Stimulated activated CD4-positive, alpha-beta T cell treated with anti-CD3 and anti-CD28 coated beads, Interleukin-15, amount 100 ng/mL, for 24 hours (primary cell): ENCODE data around the gene ARHGEF10L.

ENCODE experiments used
- DNase-seq: peaks from one replicate; pipeline ENCODE4 v3.0.0-alpha.2; 2020

The ARHGEF10L gene

GRCh38 chr1:17523321-17524041 lies 16.0 kb upstream of the ARHGEF10L start:
- no peak for DNase-seq

- DNase-seq: no peak
These were observed 14.9 kb upstream of the ARHGEF10L start for GRCh38 chr1:17524645-17525044.

DNA sequence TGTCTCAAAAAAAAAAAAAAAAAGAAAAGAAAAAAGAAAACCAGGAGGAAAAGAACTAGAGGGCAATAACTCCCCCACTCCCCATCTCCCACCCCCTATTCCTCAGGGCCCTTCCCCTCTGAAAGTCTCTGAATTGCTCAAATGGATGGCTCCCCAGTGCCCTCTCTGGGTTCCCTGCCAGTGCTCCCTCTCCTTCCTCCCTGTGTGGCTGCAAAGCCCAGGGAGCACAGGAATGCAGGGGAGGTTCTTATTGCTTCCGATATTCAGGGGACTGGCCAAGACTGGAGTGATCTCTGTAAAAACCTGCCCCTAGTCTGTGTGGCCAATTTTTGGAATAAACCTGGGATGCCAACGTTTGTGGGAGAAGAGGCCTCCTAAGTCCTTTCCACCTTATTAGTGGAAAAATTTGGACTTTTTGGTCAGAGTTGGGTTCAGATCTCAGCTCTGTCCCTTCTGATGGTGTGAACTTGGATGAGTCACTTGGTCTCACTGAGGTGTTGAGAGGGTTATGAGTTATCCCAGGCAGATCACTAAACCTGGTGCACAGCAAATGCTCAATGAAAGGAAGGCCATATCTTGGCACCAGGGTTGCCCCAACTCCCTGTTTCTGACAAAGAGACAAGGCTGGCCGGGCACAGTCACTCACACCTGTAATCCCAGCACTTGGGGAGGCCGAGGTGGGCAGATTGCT lies 13.4 kb upstream of the ARHGEF10L start:
- no peak for DNase-seq

GRCh38 chr1:17527036-17527914 lies 12.2 kb upstream of the ARHGEF10L start:
- DNase-seq: no peak

- DNase-seq: no peak
These were observed 10.1 kb upstream of the ARHGEF10L start for GRCh38 chr1:17529381-17529780.

GRCh38 chr1:17531343-17531681 lies 8.2 kb upstream of the ARHGEF10L start:
- DNase-seq: no peak

- DNase-seq: no peak
These were observed 7.6 kb upstream of the ARHGEF10L start for GRCh38 chr1:17531682-17532487.

GRCh38 chr1:17533201-17533600 lies 6.3 kb upstream of the ARHGEF10L start:
- no peak for DNase-seq

DNA sequence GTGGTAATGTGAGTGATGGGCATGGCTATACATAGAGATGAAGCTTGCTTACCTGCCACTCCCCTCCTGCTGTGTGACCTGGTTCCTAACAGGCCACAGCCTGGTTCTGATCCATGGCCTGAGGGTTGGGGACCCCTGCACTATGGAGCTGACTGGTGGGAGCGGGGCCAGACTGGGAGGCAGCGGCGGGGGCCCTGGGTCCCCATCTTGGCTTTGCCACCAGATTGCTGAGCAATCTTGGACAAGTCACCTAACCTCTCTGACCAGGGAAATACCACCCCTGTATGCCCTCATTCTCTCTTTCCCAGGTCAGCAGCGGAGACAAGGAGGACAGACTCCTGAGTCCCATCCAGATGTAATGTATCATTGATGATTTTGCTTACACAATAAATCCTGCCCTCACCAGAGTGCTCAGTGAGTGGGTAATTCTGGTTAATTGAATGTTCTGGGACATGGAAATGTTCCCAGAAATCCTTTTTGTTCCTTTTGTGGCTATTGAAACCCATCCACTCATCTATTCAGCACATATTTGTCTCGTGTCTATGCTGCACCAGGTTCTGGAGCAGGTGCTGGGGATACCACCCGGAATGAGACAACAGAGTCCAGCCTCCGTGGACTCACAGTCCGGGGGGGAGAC lies 4.1 kb upstream of the ARHGEF10L start:
- no peak for DNase-seq

- DNase-seq: no peak
These were observed 1.5 kb upstream of the ARHGEF10L start for GRCh38 chr1:17538010-17538409.

DNA sequence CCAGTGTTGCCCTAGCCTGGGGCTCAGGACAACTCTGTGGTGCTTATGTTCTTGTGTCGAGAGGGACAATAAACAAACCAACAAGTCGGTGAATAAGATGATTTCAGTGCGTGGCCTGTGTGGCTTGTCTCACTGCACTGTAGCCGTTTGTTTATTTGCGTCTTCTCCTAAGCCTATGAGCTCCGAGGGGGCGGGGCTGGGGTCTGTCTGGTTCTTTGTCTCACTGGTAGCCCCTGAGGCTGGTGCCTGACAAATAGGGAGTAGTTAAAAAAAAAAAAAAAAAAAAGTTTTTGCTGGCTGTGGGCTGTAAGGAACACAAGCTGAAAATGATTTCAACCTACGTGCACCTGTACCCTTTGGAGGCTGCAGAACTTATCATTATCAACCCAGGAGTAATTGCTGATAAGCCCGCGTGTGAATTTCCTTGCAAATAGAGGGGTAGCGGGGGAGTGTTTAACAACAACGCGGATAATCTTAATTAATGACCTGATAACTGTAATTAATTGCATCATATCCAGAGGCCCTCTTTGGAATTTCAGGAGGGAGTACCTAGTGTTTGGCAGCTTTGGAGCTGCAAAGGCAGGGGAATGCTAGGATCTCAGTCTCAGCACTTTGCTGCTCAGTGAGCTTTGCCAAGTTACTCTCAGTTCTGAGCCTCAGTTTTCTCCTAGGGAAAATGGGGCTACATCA lies 925 bp upstream of the ARHGEF10L start:
- DNase-seq: no peak

DNA sequence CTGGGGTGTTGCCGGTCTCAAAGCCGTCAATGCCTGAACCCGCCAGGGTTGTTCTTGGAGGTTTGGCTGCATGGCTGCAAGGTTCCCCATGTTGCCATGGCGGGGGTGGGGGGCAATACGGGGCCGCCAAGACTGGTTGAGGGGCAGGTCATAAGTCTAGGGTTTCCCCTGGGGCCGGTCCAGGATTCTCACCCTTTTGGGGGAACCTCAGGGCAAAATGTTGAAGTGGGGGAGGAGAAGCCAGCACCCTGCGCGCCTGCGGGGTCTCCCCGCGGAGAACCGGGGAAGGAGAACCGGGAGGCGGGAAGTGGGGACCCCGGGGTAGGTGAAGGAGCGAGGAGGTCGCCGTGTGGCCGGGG lies 401 bp upstream of the ARHGEF10L start:
- no peak for DNase-seq

GRCh38 chr1:17540255-17541001 lies 930 bp downstream of the ARHGEF10L start:
- DNase-seq: no peak

DNA sequence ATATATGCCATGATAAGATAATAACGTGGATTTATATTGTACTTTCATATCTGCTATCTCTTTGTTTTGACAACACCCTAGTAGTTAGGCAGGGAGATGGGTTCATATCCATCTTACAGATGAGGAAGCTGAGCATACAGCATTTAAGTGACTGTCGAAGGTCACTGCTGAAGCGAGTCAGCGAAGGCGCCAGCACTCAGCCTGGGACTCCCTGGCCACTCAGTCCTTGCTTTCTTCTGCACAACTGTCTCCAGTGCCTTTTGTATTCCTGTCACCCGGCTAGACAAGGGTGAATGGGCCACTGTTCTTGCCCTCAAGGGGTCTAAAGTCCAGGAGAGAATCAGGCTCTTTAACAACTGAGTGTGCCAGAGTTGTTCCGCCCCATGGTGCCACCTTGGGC lies 3.1 kb downstream of the ARHGEF10L start:
- no peak for DNase-seq

GRCh38 chr1:17544776-17545350 lies 5.4 kb downstream of the ARHGEF10L start:
- no peak for DNase-seq

DNA sequence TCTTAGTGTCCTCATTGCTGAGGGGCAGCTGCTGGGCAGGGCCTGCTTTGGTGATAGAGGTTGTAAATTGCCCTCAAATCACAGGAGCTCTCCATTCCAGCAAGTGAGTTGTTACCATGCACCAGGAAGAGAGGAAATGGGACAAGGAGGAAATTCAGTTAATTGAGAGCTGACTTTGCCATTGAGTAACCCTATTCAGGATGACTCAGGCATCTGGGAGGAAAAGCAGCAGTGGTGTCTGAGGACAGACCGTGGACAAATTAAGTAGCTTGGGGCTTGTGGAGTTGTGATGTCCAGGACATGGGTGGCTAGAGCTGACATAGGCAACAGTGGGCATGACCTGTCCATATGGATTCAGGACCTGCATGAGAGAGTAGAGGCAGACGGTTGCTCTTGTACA lies 5.9 kb downstream of the ARHGEF10L start:
- DNase-seq: no peak

DNA sequence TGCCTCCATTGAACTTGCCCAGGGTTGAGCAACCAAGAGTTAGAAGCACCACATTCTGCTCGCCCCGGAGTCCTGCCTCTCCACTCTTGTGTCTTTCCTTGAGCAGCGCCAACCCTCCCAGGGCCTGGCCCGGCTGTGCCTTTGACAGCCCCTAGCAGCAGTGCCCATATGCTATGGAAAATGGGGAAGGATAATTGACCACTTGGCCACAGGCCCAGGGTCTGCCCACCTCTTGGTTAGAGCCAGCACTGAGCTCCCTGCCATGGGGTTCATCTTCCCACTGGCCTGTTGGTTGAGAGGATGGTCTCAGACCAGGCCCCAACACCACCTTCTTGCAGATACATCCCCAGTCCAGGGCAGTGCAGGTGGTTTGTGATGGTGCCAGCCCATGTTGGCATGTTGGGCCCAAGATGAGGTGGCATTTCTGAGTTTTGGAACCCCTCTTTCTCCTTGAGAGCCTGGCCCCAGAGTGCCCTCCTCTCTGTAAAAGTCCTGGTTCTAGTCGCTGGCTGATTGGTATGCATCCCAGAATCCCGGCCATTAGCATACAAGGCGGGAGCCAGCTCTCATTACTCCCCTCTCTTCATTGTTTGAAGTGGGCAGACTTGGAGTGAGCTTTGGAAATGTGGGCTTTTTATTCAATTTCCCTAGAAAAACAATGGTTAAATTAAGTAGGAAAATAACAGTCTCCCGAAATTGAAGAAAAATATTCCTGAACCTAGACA lies 7.6 kb downstream of the ARHGEF10L start:
- DNase-seq: no peak

DNA sequence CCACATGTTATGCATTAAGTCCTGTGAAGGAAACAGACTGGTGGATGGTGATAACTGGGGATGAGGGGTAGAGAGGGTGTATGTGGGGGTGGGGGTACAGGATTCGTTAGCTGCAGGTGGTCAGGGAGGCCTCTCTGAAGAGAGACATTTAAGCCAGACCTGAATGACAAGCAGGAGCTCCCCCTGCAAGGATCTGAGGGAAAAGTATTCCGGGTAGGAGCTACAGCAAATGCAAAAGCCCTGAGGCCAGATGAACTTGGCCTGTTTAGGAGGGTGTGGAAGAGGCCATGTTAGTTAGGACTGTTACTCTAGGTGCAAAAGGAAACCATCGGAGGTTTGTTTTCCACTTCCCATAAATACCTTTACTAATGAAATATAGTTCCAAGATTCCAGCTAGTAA lies 9.9 kb downstream of the ARHGEF10L start:
- DNase-seq: no peak

DNA sequence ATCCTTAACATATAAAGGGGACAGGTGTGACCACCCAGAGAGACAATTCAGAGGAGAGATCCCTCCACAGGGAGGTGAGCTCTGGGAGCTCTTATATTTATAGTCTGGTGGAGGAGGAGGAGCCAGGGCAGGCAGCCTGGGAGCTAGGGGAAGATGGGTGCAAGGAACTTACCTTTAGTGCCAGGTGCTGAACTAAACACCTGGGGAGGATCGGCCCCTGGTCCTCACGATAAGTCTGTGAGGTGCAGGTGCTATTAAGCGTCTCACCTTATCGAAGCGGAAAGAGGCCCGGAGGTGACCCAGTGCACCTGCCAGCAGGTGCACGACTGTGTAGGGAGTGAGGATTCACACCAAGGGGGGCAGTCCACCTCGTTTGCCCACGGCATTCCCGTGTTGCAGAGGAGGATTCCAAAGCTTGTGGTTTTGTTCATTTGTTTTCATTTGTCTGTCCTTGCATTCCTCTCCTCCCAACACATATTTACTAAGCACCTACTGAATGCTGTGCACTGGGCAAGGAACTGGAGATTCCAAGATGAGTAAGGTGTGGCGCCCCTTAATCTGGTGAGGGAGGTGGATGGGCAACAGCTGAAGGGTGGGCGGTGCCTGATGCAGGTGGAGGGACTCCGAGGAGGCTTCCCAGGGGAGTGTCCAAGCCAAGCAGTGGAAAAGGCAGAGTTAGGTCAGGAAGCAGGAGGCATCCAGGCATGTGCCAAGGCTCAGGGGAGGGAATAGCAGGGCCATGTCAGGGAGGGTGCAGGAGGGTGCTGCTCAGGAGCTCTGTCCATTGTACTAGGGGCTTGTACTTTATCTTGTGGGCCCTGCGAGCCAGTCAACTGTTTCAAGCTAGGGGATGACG lies 11.5 kb downstream of the ARHGEF10L start:
- DNase-seq: no peak
